ENCODE results near the gene TFPI. TPM values are rescaled to one million over a fixed set of nuclear protein-coding genes. Genes with fewer than 3 reads are reported as not detected.

Gene TFPI
- total and polyA plus RNA-seq, 2 donors (not counting 3 experiments of a cell fraction or from before 2014, with no cell fraction given) = 177 to 286 TPM

DNA sequence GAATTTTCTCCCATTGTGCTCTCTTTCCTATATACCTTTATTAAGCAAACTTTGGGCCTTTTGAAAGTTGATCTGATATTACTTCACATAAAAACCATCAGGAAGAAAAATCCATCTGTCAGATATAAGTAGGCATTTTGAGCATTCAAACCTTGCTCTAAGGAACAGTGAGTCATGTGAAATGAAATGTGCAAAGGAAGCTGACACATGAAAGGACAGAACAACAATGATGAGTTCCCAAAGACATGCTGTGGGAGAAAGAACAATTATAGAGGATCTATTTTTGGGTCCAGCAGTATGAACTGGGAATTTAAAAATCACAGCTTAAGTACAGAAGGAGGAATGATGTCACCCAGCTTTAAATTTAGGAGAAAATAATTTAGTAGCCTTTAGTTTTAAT is 124.2 kb downstream of the TFPI start:
- DNase-seq (ENCODE audit: low read depth, low spot score) = peak; percentile 95
- H3K79me2 ChIP-seq (ENCODE audit: control insufficient read depth, insufficient read depth, low read length) = peaks cover 82% of the 10 kb centered on the region
- H3K4me1 ChIP-seq (ENCODE audit: control insufficient read depth, extremely low read depth, insufficient read depth, low read length) = peaks cover 93% of the 10 kb centered on the region
- ChIA-PET CTCF (interaction anchor here (1.0 to 1.6 kb wide), 7 partner anchors 8 to 576 kb away, joined by 3 to 8 read pairs (median 3); partner anchors contain the start of gene CALCRL), POLR2A (interaction anchor here (1.0 to 1.5 kb wide), 4 partner anchors 9 to 110 kb away, joined by 3 to 8 read pairs (median 6); partner anchors contain the start of gene CALCRL)
- no peaks in the 10 kb centered on the region for H3K9me1 ChIP-seq (replicated peaks; ENCODE audit: control insufficient read depth, extremely low read depth, insufficient read depth, low read length)
- peak overlapping the region; percentile 93 for H3K27ac ChIP-seq (ENCODE audit: insufficient read depth, low read depth, low read length)
- peak overlapping the region; percentile 86 for H3K9ac ChIP-seq (replicated peaks; ENCODE audit: extremely low read depth, insufficient read depth, low read length)
- no peaks in the 10 kb centered on the region for H4K20me1 ChIP-seq (replicated peaks; ENCODE audit: control insufficient read depth, extremely low read depth, insufficient read depth, low read length)
- dilution Hi-C loops (cut with MboI; ENCODE audit: extremely low pct_ligation_motif_present, low sequenced_read_pairs) (loop anchor here (25.0 kb wide), 1 partner anchor 518 kb away; no protein-coding TSS in a partner anchor), intact Hi-C loops (cut with micrococcal nuclease) (loop anchor here (1.0 kb wide), 1 partner anchor 8 kb away; no protein-coding TSS in a partner anchor)
- peak overlapping the region; percentile 36 for H3K4me2 ChIP-seq (ENCODE audit: insufficient read depth, low read length)
- peaks cover 5 to 22% of the 10 kb centered on the region in 2 experiments for H3K36me3 ChIP-seq (ENCODE audit: control insufficient read depth in 2 of 2, extremely low read depth in 1 of 2, insufficient read depth in 2 of 2, low read length in 2 of 2)
- no peak overlapping the region for H3K4me3 ChIP-seq (replicated peaks in 1 of 3; ENCODE audit: insufficient read depth in 1 of 3, low read depth in 1 of 3, low read length in 3 of 3)
- H3K9me3 ChIP-seq (replicated peaks; ENCODE audit: control insufficient read depth, insufficient read depth, low read length) = no peaks in the 10 kb centered on the region
- no peak overlapping the region for H2AFZ ChIP-seq (ENCODE audit: low read depth, low read length)
- H3K27me3 ChIP-seq (ENCODE audit: control insufficient read depth in 2 of 2, insufficient read depth in 2 of 2, low read length in 2 of 2) = no peaks in the 10 kb centered on the region
- peak; percentile 68 for FAIRE-seq
- TF ChIP-seq GATA2 (IDR thresholded peaks at IDR 0.05; ENCODE audit: insufficient read depth, insufficient read length, low read depth, low read length) = peak; percentile 31
- TF ChIP-seq, protein P1, sequence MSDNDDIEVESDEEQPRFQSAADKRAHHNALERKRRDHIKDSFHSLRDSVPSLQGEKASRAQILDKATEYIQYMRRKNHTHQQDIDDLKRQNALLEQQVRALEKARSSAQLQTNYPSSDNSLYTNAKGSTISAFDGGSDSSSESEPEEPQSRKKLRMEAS (IDR thresholded peaks at IDR 0.05; ENCODE audit: insufficient read depth, insufficient read length) = no peak
- TF ChIP-seq FOS (IDR thresholded peaks at IDR 0.05; ENCODE audit: borderline replicate concordance, insufficient read depth, low read length) = peak; percentile 93
- no peak for TF ChIP-seq POLR2A (IDR thresholded peaks at IDR 0.05; ENCODE audit: low read depth, low read length)
- TF ChIP-seq, protein P2, sequence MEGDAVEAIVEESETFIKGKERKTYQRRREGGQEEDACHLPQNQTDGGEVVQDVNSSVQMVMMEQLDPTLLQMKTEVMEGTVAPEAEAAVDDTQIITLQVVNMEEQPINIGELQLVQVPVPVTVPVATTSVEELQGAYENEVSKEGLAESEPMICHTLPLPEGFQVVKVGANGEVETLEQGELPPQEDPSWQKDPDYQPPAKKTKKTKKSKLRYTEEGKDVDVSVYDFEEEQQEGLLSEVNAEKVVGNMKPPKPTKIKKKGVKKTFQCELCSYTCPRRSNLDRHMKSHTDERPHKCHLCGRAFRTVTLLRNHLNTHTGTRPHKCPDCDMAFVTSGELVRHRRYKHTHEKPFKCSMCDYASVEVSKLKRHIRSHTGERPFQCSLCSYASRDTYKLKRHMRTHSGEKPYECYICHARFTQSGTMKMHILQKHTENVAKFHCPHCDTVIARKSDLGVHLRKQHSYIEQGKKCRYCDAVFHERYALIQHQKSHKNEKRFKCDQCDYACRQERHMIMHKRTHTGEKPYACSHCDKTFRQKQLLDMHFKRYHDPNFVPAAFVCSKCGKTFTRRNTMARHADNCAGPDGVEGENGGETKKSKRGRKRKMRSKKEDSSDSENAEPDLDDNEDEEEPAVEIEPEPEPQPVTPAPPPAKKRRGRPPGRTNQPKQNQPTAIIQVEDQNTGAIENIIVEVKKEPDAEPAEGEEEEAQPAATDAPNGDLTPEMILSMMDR (IDR thresholded peaks at IDR 0.05; ENCODE audit: extremely low read depth in 1 of 2, insufficient read depth in 1 of 2, low read depth in 1 of 2, low read length in 2 of 2) = no peak
- peak; percentile 99 for TF ChIP-seq JUN (IDR thresholded peaks at IDR 0.05; ENCODE audit: borderline replicate concordance, insufficient read depth, insufficient read length, low read depth)
- no peak for TF ChIP-seq EZH2 (IDR thresholded peaks at IDR 0.05; ENCODE audit: borderline replicate concordance, low read depth, low read length, severe bottlenecking)
- TF ChIP-seq POLR2AphosphoS5 (IDR thresholded peaks at IDR 0.05; ENCODE audit: insufficient read depth, low read depth, low read length) = peak; percentile 85
- TF ChIP-seq MYC (IDR thresholded peaks at IDR 0.05; ENCODE audit: low read depth, low read length) = no peak
- BruUV-seq (replicated peaks) = no TSS peak
